ENCODE measurements around the gene PLCB1. TPM values are rescaled to one million over a fixed set of nuclear protein-coding genes. Genes with fewer than 3 reads are reported as not detected.

Gene PLCB1
- total and polyA plus RNA-seq, 2 of the 4 experiments (the other 2 are of a cell fraction) = 5.6 to 16.1 TPM

- ChIA-PET POLR2A (ENCODE audit: unreplicated experiment) (no interaction called here), CTCF (no interaction called here)
- no peak overlapping the region for H3K27ac ChIP-seq (ENCODE audit: insufficient read depth, low read length)
- no peaks in the 10 kb centered on the region for H3K9me3 ChIP-seq (ENCODE audit: control insufficient read depth, insufficient read depth, low read length)
- no peak overlapping the region for H3K18ac ChIP-seq (ENCODE audit: low read depth, low read length)
- no peak overlapping the region for H2BK15ac ChIP-seq (ENCODE audit: low read depth, low read length)
- H3K14ac ChIP-seq (replicated peaks; ENCODE audit: low read depth, low read length) = no peak overlapping the region
- no peak for TF ChIP-seq MXI1 (IDR thresholded peaks at IDR 0.05; ENCODE audit: borderline replicate concordance, low read depth, low read length)
- TF ChIP-seq USF2 (IDR thresholded peaks at IDR 0.05; ENCODE audit: low read depth, low read length) = no peak
- DNase-seq (no peak), ATAC-seq (ENCODE audit: low read depth) (no peak)
- no peak overlapping the region for H2AFZ ChIP-seq (replicated peaks; ENCODE audit: low read length, poor library complexity)
- no peak overlapping the region for H4K8ac ChIP-seq (ENCODE audit: low read depth in 2 of 2, low read length in 2 of 2)
- no peaks in the 10 kb centered on the region for H3K27me3 ChIP-seq (ENCODE audit: control insufficient read depth, insufficient read depth, low read length)
- no peak overlapping the region for H3K56ac ChIP-seq (ENCODE audit: extremely low read depth, insufficient read depth, low read length)
- no peak overlapping the region for H3K23ac ChIP-seq (ENCODE audit: low read depth, low read length)
- peaks cover 10 to 22% of the 10 kb centered on the region in 2 experiments for H3K79me1 ChIP-seq (ENCODE audit: low read depth in 1 of 2, low read length in 2 of 2)
- no peak overlapping the region for H3K4me2 ChIP-seq (ENCODE audit: low read depth, low read length)
- H3K9me1 ChIP-seq (ENCODE audit: insufficient read depth, low read length) = peaks cover 8% of the 10 kb centered on the region
- dilution Hi-C loops (cut with HindIII; ENCODE audit: low sequenced_read_pairs, unreplicated experiment) = no loop called here
- H2AK9ac ChIP-seq (replicated peaks; ENCODE audit: low read depth, low read length, poor library complexity) = no peak overlapping the region
- in situ Hi-C loops (cut with MboI; ENCODE audit: low sequenced_read_pairs) = no loop called here
- H2BK5ac ChIP-seq (ENCODE audit: low read depth, low read length, poor library complexity, severe bottlenecking) = no peak overlapping the region
- 90% methylated on average over 2 of the region's 3 CpGs; no CpG with 5 or more reads in 1 of the 2 experiments for WGBS, 2 experiments (ENCODE audit: extremely low coverage in 2 of 2, insufficient read length in 1 of 2)
- BruUV-seq (replicated peaks) = no TSS peak
- H2AK5ac ChIP-seq (ENCODE audit: low read depth, low read length) = peak overlapping the region; percentile 54; the same call in 1 of the 2 replicates
- no peak overlapping the region for H2BK120ac ChIP-seq (ENCODE audit: low read depth, low read length)
- no peak overlapping the region for H3K9ac ChIP-seq (ENCODE audit: low read depth, low read length)
- peaks cover 2% of the 10 kb centered on the region; the same call in 1 of the 2 replicates for H3K4me1 ChIP-seq (ENCODE audit: control insufficient read depth, insufficient read depth, low read length)
- peak overlapping the region; percentile 42; the same call in 1 of the 2 replicates for H3K4ac ChIP-seq (ENCODE audit: low read depth, low read length)
- no peaks in the 10 kb centered on the region for H4K20me1 ChIP-seq (ENCODE audit: insufficient read depth, low read length)
- H4K5ac ChIP-seq (ENCODE audit: low read depth, low read length) = no peak overlapping the region
- no peaks in the 10 kb centered on the region for H3K36me3 ChIP-seq (ENCODE audit: control insufficient read depth, insufficient read depth, low read length)
- peak overlapping the region; percentile 12; the same call in 1 of the 2 replicates for H4K91ac ChIP-seq (ENCODE audit: insufficient read depth, low read depth, low read length)
- intact Hi-C loops (cut with micrococcal nuclease) = no loop called here
- H3K4me3 ChIP-seq (ENCODE audit: insufficient read depth, low read depth, low read length) = no peak overlapping the region
- H2BK20ac ChIP-seq (ENCODE audit: low read depth, low read length) = 0 out of 2 replicates have a peak overlapping the region, but pooled peaks have one; percentile 24
These were observed 96.2 kb downstream of the PLCB1 start for GRCh38 chr20:8228315-8228714.
